Choroid plexus epithelial cell (primary cell): ENCODE results near the gene RPA3.

ENCODE experiments used
- DNase-seq: peaks from one replicate; pipeline ENCODE4 v3.0.0-alpha.2; 2010; ENCODE audit warnings: low read depth
- H3K4me3 ChIP-seq: 2 replicates; pipeline ENCODE4 v1.5.1; 2011; ENCODE audit warnings: low read depth, mild to moderate bottlenecking, control low read depth, low read length, moderate library complexity
- TF ChIP-seq, protein P1 (sequence below): conservative IDR thresholded peaks from 2 replicates; pipeline ENCODE4 v1.5.1; 2011; ENCODE audit warnings: low read depth, mild to moderate bottlenecking, control low read depth, inconsistent platforms, low read length, moderate library complexity

RPA3 gene

GRCh38 chr7:7718492-7718891 is at the start of gene RPA3:
TSS of gene RPA3 (minus strand) at chr7:7718607. CDS start at chr7:7640418, 78,189 bp downstream.
- TF ChIP-seq, protein P1, sequence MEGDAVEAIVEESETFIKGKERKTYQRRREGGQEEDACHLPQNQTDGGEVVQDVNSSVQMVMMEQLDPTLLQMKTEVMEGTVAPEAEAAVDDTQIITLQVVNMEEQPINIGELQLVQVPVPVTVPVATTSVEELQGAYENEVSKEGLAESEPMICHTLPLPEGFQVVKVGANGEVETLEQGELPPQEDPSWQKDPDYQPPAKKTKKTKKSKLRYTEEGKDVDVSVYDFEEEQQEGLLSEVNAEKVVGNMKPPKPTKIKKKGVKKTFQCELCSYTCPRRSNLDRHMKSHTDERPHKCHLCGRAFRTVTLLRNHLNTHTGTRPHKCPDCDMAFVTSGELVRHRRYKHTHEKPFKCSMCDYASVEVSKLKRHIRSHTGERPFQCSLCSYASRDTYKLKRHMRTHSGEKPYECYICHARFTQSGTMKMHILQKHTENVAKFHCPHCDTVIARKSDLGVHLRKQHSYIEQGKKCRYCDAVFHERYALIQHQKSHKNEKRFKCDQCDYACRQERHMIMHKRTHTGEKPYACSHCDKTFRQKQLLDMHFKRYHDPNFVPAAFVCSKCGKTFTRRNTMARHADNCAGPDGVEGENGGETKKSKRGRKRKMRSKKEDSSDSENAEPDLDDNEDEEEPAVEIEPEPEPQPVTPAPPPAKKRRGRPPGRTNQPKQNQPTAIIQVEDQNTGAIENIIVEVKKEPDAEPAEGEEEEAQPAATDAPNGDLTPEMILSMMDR, result no peak
- no peak for DNase-seq
- no peak within 1 kb of the TSS for H3K4me3 ChIP-seq

GRCh38 chr7:7766671-7767070 is 48.3 kb upstream of the RPA3 start:
- peak; percentile 53 for DNase-seq
- H3K4me3 ChIP-seq, result no peak overlapping the region
- TF ChIP-seq, protein P1, result no peak

DNA sequence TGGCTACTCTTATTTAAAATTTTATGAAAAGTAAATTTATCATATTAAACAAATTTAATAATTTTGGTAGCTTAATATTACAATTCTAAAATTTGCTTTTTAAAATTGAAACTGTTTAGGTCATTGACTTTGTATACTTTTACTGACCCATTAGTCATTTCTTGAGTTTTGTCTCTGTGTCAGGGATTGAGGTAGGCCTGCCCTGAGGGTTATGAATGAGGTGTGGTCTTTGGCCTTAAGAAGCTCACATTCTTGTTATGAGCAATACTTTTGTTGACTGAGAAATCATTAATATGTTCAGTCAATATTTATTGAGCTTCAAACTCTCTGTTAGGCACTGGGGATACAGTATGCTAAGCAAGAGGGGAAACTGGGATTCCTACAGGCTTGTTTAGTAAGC is 47.0 kb upstream of the RPA3 start:
- DNase-seq, result no peak
- no peak overlapping the region for H3K4me3 ChIP-seq
- TF ChIP-seq, protein P1, result no peak

DNA sequence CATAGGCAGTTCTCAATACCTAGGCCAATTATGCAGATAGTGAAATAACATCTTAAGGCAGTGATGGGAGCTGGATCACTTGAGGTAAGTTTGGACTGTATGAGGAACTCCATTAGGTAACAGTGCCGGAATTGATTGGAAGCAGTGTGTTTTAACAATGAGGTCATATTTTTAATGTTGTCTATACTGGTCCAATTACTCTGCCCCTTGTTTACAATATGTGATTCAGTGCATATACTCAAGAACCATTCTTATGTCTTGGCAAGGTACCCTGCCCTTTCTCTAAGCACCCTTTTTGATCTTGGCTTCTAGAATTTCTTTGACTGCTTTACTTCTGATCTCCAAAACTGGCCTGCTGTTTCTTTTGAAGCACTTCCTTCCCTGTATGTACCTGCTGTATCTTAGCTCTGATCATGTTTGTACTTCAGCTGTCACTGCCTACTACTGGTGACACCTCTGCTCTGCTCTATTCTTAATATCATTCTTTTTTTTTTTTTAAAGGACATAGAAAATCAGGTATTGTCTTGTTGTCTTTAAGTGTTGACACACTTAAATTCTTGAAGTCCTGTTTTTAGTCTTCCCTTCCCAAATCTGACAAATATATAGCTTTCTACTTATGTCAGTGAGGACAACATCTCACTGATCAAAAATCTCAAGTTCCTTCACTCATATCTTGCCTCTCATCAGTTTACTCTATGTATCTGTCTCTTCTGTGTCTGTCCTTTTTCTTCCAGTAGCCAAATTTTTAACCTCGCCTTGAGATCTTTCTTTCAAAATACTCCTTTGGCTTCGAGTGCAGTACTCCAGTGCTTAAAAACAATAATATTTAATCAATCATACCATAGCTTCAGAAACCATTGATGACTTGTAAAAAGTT is 46.4 kb upstream of the RPA3 start:
- no peak for DNase-seq
- TF ChIP-seq, protein P1, result no peak
- H3K4me3 ChIP-seq, result no peak overlapping the region

DNA sequence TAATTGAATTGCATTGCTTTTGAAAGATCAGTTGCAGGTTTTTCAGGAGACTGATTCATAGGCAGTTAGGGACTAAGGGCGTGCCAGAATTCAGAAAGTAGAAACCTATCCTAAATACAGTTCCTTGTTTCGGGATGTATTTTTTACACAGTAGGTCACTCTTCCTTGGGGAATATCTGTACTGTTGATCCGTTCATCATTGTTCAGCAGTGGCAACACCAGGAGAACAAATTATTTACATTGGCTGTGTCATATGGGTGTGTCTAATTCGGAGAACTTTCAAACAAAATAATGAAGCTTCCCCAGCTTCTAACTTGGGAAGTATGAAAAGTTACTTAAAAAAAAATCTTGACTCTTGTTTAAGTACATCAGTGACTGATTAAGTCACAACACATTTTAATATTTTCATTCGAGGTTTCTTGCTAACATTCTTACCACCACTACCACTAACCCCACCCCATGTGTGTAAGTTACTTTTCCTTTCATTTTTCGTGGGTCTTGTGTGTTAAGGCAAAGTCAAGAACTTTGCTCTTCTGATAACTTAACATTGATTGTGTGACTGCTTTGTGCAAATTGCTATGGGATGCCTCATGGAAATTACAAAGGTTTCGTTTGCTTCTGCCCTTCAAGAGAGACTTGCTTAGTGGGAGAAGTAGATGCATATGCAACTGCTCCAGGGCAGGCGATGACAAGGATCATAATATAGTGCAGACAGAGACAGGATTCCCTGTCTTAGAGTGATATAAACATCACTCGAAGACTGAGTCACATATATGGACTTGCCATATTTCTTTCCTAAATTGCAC is 43.8 kb upstream of the RPA3 start:
- DNase-seq, result peak; percentile 78
- peak overlapping the region; percentile 53 for H3K4me3 ChIP-seq
- TF ChIP-seq, protein P1, result no peak

DNA sequence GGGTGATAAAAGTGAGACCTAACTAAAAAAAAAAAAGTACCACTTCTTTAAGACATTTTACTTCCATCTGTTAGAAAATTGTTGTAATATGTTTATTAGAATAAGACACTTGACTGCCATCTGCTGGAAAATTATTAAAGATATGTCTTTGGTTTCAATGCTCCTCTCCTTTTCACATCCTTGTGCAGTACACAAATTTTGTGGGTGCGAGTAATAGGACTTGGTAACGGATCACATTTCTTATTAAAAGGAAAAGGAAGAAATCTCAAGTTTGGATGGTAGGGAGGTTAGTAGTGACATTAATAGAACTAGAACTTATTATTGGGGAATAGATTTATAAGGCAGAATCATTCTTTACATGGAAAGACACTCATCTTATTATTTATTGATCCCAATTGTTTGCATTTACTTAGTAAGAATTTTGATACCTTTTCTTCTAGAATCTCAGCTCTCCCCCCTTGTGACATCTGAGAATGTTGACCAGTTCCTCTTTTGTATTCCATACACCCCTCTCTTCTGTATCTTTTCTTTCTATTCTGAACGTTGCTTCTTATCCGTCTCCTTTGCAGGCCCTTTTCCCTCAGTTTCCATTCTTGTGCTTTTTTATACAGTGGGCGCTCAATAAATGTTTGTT is 43.0 kb upstream of the RPA3 start:
- H3K4me3 ChIP-seq, result no peak overlapping the region
- TF ChIP-seq, protein P1, result peak; percentile 40
- peak; percentile 82 for DNase-seq
